IMR-90 (cell line): ENCODE results near the gene NUP54. TPM values are rescaled to one million over a fixed set of nuclear protein-coding genes. Genes with fewer than 3 reads are reported as not detected.

ENCODE experiments used
- ATAC-seq: fragments of 200-7000 bp; cut with Tn5 transposase; 2 replicates; pipeline ENCODE4 v1.9.1; 2020; ENCODE audit warnings: low read depth, mild to moderate bottlenecking, moderate library complexity
- BruUV-seq: library from RNA; stranded (reverse); fragments of 400-500 nt; replicated peaks from 2 replicates; lab custom pipeline; 2021; lab: Mats Ljungman, UMichigan
- CTCF ChIA-PET: fragments of 300-600 bp; formaldehyde crosslinking; extraction: SDS; loops from one replicate; lab custom pipeline; 2021; ENCODE audit warnings: antibody characterized with exemption; lab: Yijun Ruan, JAX
- POLR2A ChIA-PET: fragments of 300-600 bp; sonication (Branson Sonifier 250); formaldehyde crosslinking; loops from one replicate; lab custom pipeline; 2022; ENCODE audit warnings: antibody characterized with exemption; ENCODE audit not compliant: unreplicated experiment; lab: Charles Lee
- DNase-seq: peaks from one replicate; pipeline ENCODE4 v3.0.0; 2013
- H2AFZ ChIP-seq: replicated peaks from 2 replicates; pipeline ENCODE3; 2013; ENCODE audit warnings: low read length, mild to moderate bottlenecking; ENCODE audit not compliant: poor library complexity
- H2AK5ac ChIP-seq: 2 replicates; pipeline ENCODE4 v1.6.1; 2013; ENCODE audit warnings: low read depth, low read length, inconsistent platforms
- H2AK9ac ChIP-seq: replicated peaks from 2 replicates; pipeline ENCODE3; 2013; ENCODE audit warnings: mild to moderate bottlenecking, low read depth, low read length, moderate library complexity; ENCODE audit not compliant: poor library complexity
- H2BK120ac ChIP-seq: 2 replicates; pipeline ENCODE4 v1.6.1; 2013; ENCODE audit warnings: low read depth, low read length, inconsistent platforms
- H2BK15ac ChIP-seq: 3 replicates; pipeline ENCODE4 v1.6.1; 2013; ENCODE audit warnings: low read depth, low read length, inconsistent platforms
- H2BK20ac ChIP-seq: 2 replicates; pipeline ENCODE4 v1.6.1; 2013; ENCODE audit warnings: low read depth, mild to moderate bottlenecking, inconsistent platforms, low read length, moderate library complexity
- H2BK5ac ChIP-seq: 2 replicates; pipeline ENCODE4 v1.6.1; 2013; ENCODE audit warnings: mild to moderate bottlenecking, low read depth, low read length, inconsistent platforms; ENCODE audit not compliant: poor library complexity, severe bottlenecking
- H3K14ac ChIP-seq: replicated peaks from 2 replicates; pipeline ENCODE4 v1.6.1; 2013; ENCODE audit warnings: low read depth, low read length, inconsistent platforms
- H3K18ac ChIP-seq: 2 replicates; pipeline ENCODE4 v1.6.1; 2013; ENCODE audit warnings: low read depth, low read length, control low read depth
- H3K23ac ChIP-seq: 2 replicates; pipeline ENCODE4 v1.6.1; 2013; ENCODE audit warnings: low read depth, low read length, inconsistent platforms
- H3K27ac ChIP-seq: 2 replicates; pipeline ENCODE4 v1.5.1; 2013; ENCODE audit warnings: mild to moderate bottlenecking, control low read depth, low read length; ENCODE audit not compliant: insufficient read depth
- H3K27me3 ChIP-seq: 2 replicates; pipeline ENCODE4 v1.6.1; 2013; ENCODE audit warnings: low read length; ENCODE audit not compliant: control insufficient read depth, insufficient read depth
- H3K36me3 ChIP-seq: 2 replicates; pipeline ENCODE4 v1.6.1; 2013; ENCODE audit warnings: low read length, mixed read lengths; ENCODE audit not compliant: control insufficient read depth, insufficient read depth
- H3K4ac ChIP-seq: 2 replicates; pipeline ENCODE4 v1.6.1; 2013; ENCODE audit warnings: low read depth, low read length, inconsistent platforms
- H3K4me1 ChIP-seq: 2 replicates; pipeline ENCODE4 v1.6.1; 2013; ENCODE audit warnings: low read length, mixed read lengths; ENCODE audit not compliant: control insufficient read depth, insufficient read depth
- H3K4me2 ChIP-seq: 2 replicates; pipeline ENCODE4 v1.6.1; 2013; ENCODE audit warnings: low read depth, mild to moderate bottlenecking, control low read depth, low read length, moderate library complexity
- H3K4me3 ChIP-seq: 2 replicates; pipeline ENCODE4 v1.5.1; 2013; ENCODE audit warnings: low read depth, mild to moderate bottlenecking, control low read depth, low read length, moderate library complexity; ENCODE audit not compliant: insufficient read depth
- H3K56ac ChIP-seq: 2 replicates; pipeline ENCODE4 v1.6.1; 2013; ENCODE audit warnings: low read length, inconsistent platforms; ENCODE audit not compliant: insufficient read depth; ENCODE audit errors: extremely low read depth
- H3K79me1 ChIP-seq, 2 experiments: 2 replicates each; pipeline ENCODE4 v1.6.1; 2013; ENCODE audit warnings: low read length in 2 of 2, inconsistent platforms in 1 of 2, low read depth in 1 of 2
- H3K9ac ChIP-seq: 2 replicates; pipeline ENCODE4 v1.6.1; 2013; ENCODE audit warnings: low read depth, low read length, control low read depth
- H3K9me1 ChIP-seq: 2 replicates; pipeline ENCODE4 v1.6.1; 2013; ENCODE audit warnings: low read length, inconsistent platforms; ENCODE audit not compliant: insufficient read depth
- H3K9me3 ChIP-seq: 2 replicates; pipeline ENCODE4 v1.6.1; 2013; ENCODE audit warnings: low read length; ENCODE audit not compliant: control insufficient read depth, insufficient read depth
- H4K20me1 ChIP-seq: 2 replicates; pipeline ENCODE4 v1.6.1; 2013; ENCODE audit warnings: low read length, inconsistent platforms; ENCODE audit not compliant: insufficient read depth
- H4K5ac ChIP-seq: 2 replicates; pipeline ENCODE4 v1.6.1; 2013; ENCODE audit warnings: mild to moderate bottlenecking, low read depth, low read length, control low read depth
- H4K8ac ChIP-seq, 2 experiments: 2 replicates each; pipeline ENCODE4 v1.6.1; 2013; ENCODE audit warnings: low read depth in 2 of 2, low read length in 2 of 2, control low read depth in 1 of 2, inconsistent platforms in 1 of 2
- H4K91ac ChIP-seq: 2 replicates; pipeline ENCODE4 v1.6.1; 2013; ENCODE audit warnings: low read depth, low read length, inconsistent platforms; ENCODE audit not compliant: insufficient read depth
- BHLHE40 ChIP-seq: fragments of 150-350 bp; IDR thresholded peaks from 2 replicates; pipeline ENCODE4 v1.6.1; 2016; ENCODE audit warnings: mild to moderate bottlenecking, low read depth, low read length
- CEBPB ChIP-seq: IDR thresholded peaks from 2 replicates; pipeline ENCODE4 v1.6.1; 2012; ENCODE audit warnings: low read depth, low read length, improper control_type of control experiment
- ELK1 ChIP-seq: fragments of 150-350 bp; IDR thresholded peaks from 2 replicates; pipeline ENCODE4 v1.6.1; 2016; ENCODE audit warnings: low read depth, mild to moderate bottlenecking, low read length, moderate library complexity, borderline replicate concordance
- FOS ChIP-seq: fragments of 150-350 bp; IDR thresholded peaks from 2 replicates; pipeline ENCODE4 v1.6.1; 2016; ENCODE audit warnings: low read depth, low read length
- MAFK ChIP-seq: IDR thresholded peaks from 2 replicates; pipeline ENCODE4 v1.6.1; 2012; ENCODE audit warnings: low read depth, low read length, improper control_type of control experiment
- MAZ ChIP-seq: IDR thresholded peaks from 2 replicates; pipeline ENCODE4 v1.6.1; 2012; ENCODE audit warnings: low read depth, mild to moderate bottlenecking, low read length, improper control_type of control experiment, moderate library complexity, borderline replicate concordance
- MXI1 ChIP-seq: IDR thresholded peaks from 2 replicates; pipeline ENCODE4 v1.6.1; 2012; ENCODE audit warnings: low read depth, mild to moderate bottlenecking, low read length, moderate library complexity, borderline replicate concordance
- NFE2L2 ChIP-seq: fragments of 150-350 bp; IDR thresholded peaks from 2 replicates; pipeline ENCODE4 v1.6.1; 2016; ENCODE audit warnings: low read depth, mild to moderate bottlenecking, low read length
- POLR2A ChIP-seq: IDR thresholded peaks from 2 replicates; pipeline ENCODE4 v1.6.1; 2012; ENCODE audit warnings: mild to moderate bottlenecking, low read depth, low read length
- RAD21 ChIP-seq: IDR thresholded peaks from 2 replicates; pipeline ENCODE4 v1.6.1; 2012; ENCODE audit warnings: low read length, improper control_type of control experiment
- RCOR1 ChIP-seq: IDR thresholded peaks from 2 replicates; pipeline ENCODE4 v1.6.1; 2012; ENCODE audit warnings: mild to moderate bottlenecking, low read length, improper control_type of control experiment; ENCODE audit not compliant: insufficient replicate concordance
- RFX5 ChIP-seq: IDR thresholded peaks from 2 replicates; pipeline ENCODE4 v1.8.0; 2012; ENCODE audit warnings: low read depth, mild to moderate bottlenecking, low read length, moderate library complexity
- SMC3 ChIP-seq: fragments of 150-350 bp; IDR thresholded peaks from 2 replicates; pipeline ENCODE4 v1.6.1; 2016; ENCODE audit warnings: low read depth, mild to moderate bottlenecking, antibody characterized with exemption, low read length, moderate library complexity
- WGBS, 2 experiments: methylation state at CpG; one replicate each; pipeline versions ENCODE4 v1.1.5 to v1.1.7; 2013; ENCODE audit warnings: missing lambda C conversion rate in 2 of 2; ENCODE audit not compliant: insufficient read length in 1 of 2; ENCODE audit errors: extremely low coverage in 2 of 2; 5-methylcytosine and 5-hydroxymethylcytosine counted together
- dilution Hi-C: fragments of 300-500 bp; cut with HindIII; formaldehyde crosslinking; loops from one replicate; pipeline ENCODE4 v1.14.3; 2018; ENCODE audit warnings: low sequenced_read_pairs; ENCODE audit not compliant: unreplicated experiment
- in situ Hi-C: fragments of 300-500 bp; cut with MboI; formaldehyde crosslinking; loops from 3 replicates; pipeline ENCODE4 v1.14.3; 2019; ENCODE audit warnings: low sequenced_read_pairs, inconsistent platforms, mixed read lengths
- intact Hi-C: fragments of 100-400 bp; cut with micrococcal nuclease; formaldehyde crosslinking; loops from 2 replicates; pipeline ENCODE4 v1.10.0; 2022
- polyA plus RNA-seq, 3 experiments: library from polyadenylated mRNA; depleted of rRNA; stranded (reverse); fragments of >200 nt; gene quantifications; 2 replicates each; pipeline ENCODE4 v1.2.3, GENCODE V29; 2012; ENCODE audit warnings: low replicate concordance in 1 of 3
- total RNA-seq: library from RNA; depleted of rRNA; stranded (reverse); fragments of >200 nt; gene quantifications from 2 replicates; pipeline ENCODE4 v1.2.3, GENCODE V29; 2012
- TF ChIP-seq, protein P1 (sequence below): conservative IDR thresholded peaks from 2 replicates; pipeline ENCODE4 v1.5.1; 2012; ENCODE audit warnings: mild to moderate bottlenecking, low read depth, low read length, improper control_type of control experiment

Gene NUP54
- total and polyA plus RNA-seq, 2 of the 4 experiments (the other 2 are of a cell fraction) = 24.6 to 44.4 TPM

GRCh38 chr4:76155979-76156378, 7.8 kb upstream of the NUP54 start:
- H3K27ac ChIP-seq = no peak overlapping the region
- no peak overlapping the region for H3K18ac ChIP-seq
- no peak overlapping the region for H4K5ac ChIP-seq
- dilution Hi-C loops = no loop called here
- H3K14ac ChIP-seq = no peak overlapping the region
- H3K4ac ChIP-seq = no peak overlapping the region
- no peak overlapping the region for H2BK120ac ChIP-seq
- H4K8ac ChIP-seq = no peak overlapping the region
- no peaks in the 10 kb centered on the region for H4K20me1 ChIP-seq
- ATAC-seq (no peak), DNase-seq (no peak)
- no peaks in the 10 kb centered on the region for H3K9me3 ChIP-seq
- H3K9ac ChIP-seq = no peak overlapping the region
- ChIA-PET POLR2A (no interaction called here), CTCF (no interaction called here)
- no peaks in the 10 kb centered on the region; the same call in 1 of the 2 replicates for H3K9me1 ChIP-seq
- no peak overlapping the region for H4K91ac ChIP-seq
- WGBS, 2 experiments = no CpG with 5 or more reads among the region's 3 CpGs
- H2BK15ac ChIP-seq = no peak overlapping the region
- H2AFZ ChIP-seq = no peak overlapping the region
- in situ Hi-C loops = no loop called here
- H3K27me3 ChIP-seq = no peaks in the 10 kb centered on the region
- H2AK9ac ChIP-seq = no peak overlapping the region
- no TSS peak for BruUV-seq
- H3K4me1 ChIP-seq = no peaks in the 10 kb centered on the region
- H3K36me3 ChIP-seq = 0 out of 2 replicates have a peak, but pooled peaks cover 4% of the 10 kb centered on the region
- no peak overlapping the region for H2BK20ac ChIP-seq
- no peak overlapping the region for H3K56ac ChIP-seq
- intact Hi-C loops = no loop called here
- H2AK5ac ChIP-seq = no peak overlapping the region
- H3K4me3 ChIP-seq = no peak overlapping the region
- H3K23ac ChIP-seq = no peak overlapping the region
- H3K4me2 ChIP-seq = no peak overlapping the region
- TF ChIP-seq MXI1 (no peak), MAZ (no peak), RAD21 (no peak), ELK1 (no peak), MAFK (no peak), RCOR1 (no peak), NFE2L2 (no peak), BHLHE40 (no peak), FOS (no peak), POLR2A (no peak), SMC3 (no peak), RFX5 (no peak), CEBPB (no peak)
- TF ChIP-seq, protein P1, sequence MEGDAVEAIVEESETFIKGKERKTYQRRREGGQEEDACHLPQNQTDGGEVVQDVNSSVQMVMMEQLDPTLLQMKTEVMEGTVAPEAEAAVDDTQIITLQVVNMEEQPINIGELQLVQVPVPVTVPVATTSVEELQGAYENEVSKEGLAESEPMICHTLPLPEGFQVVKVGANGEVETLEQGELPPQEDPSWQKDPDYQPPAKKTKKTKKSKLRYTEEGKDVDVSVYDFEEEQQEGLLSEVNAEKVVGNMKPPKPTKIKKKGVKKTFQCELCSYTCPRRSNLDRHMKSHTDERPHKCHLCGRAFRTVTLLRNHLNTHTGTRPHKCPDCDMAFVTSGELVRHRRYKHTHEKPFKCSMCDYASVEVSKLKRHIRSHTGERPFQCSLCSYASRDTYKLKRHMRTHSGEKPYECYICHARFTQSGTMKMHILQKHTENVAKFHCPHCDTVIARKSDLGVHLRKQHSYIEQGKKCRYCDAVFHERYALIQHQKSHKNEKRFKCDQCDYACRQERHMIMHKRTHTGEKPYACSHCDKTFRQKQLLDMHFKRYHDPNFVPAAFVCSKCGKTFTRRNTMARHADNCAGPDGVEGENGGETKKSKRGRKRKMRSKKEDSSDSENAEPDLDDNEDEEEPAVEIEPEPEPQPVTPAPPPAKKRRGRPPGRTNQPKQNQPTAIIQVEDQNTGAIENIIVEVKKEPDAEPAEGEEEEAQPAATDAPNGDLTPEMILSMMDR = no peak
- no peak overlapping the region for H2BK5ac ChIP-seq
- no peaks in the 10 kb centered on the region for H3K79me1 ChIP-seq
